SIG-M5 treated with dmso at 0.1 percent for 504 hours (cell line): ENCODE results near the gene HHIP.
A peak's percentile ranks its signal among the peaks of the same experiment; 100 is the strongest.

Experiments
- DNase-seq: peaks from one replicate; lab custom pipeline; 2025; ENCODE audit not compliant: unreplicated experiment; lab: John Stamatoyannopoulos, UW

HHIP gene

GRCh38 chr4:144645631-144646522, at the start of gene HHIP:
TSS of gene HHIP (plus strand) at chr4:144646156. CDS start at chr4:144646676, 520 bp downstream.
- DNase-seq, result peak; percentile 1

- no peak for DNase-seq
These were observed 48.8 kb upstream of the HHIP start for GRCh38 chr4:144597171-144597570.

- DNase-seq, result no peak
These were observed 46.3 kb upstream of the HHIP start for GRCh38 chr4:144599621-144600020.

- no peak for DNase-seq
These were observed 34.1 kb upstream of the HHIP start for GRCh38 chr4:144611850-144612249.

- no peak for DNase-seq
These were observed 30.9 kb upstream of the HHIP start for GRCh38 chr4:144614850-144615585.

GRCh38 chr4:144621681-144622080, 24.3 kb upstream of the HHIP start:
- no peak for DNase-seq

GRCh38 chr4:144627663-144628076, 18.3 kb upstream of the HHIP start:
- DNase-seq, result no peak

- no peak for DNase-seq
These were observed 12.7 kb upstream of the HHIP start for GRCh38 chr4:144633215-144633614.

- DNase-seq, result no peak
These were observed 10.8 kb upstream of the HHIP start for GRCh38 chr4:144634978-144635747.

GRCh38 chr4:144644368-144645101, 1.4 kb upstream of the HHIP start:
- no peak for DNase-seq

- DNase-seq, result no peak
These were observed 790 bp upstream of the HHIP start for GRCh38 chr4:144645102-144645630.

- no peak for DNase-seq
These were observed 653 bp downstream of the HHIP start for GRCh38 chr4:144646523-144647094.

GRCh38 chr4:144647095-144647561, 1.2 kb downstream of the HHIP start:
- DNase-seq, result no peak

GRCh38 chr4:144647590-144647989, 1.6 kb downstream of the HHIP start:
- DNase-seq, result no peak

- no peak for DNase-seq
These were observed 2.1 kb downstream of the HHIP start for GRCh38 chr4:144648042-144648441.

- no peak for DNase-seq
These were observed 3.7 kb downstream of the HHIP start for GRCh38 chr4:144649646-144650045.

- no peak for DNase-seq
These were observed 4.5 kb downstream of the HHIP start for GRCh38 chr4:144650311-144651005.

- no peak for DNase-seq
These were observed 8.0 kb downstream of the HHIP start for GRCh38 chr4:144653781-144654545.

- DNase-seq, result no peak
These were observed 9.5 kb downstream of the HHIP start for GRCh38 chr4:144655491-144655890.
